Gastrocnemius medialis (tissue), 4 donors: ENCODE measurements around the gene ADCY4. TPM values are rescaled to one million over a fixed set of nuclear protein-coding genes. Genes with fewer than 3 reads are reported as not detected.

Source experiments
- ATAC-seq, 2 donors: fragments of 150-250 bp; one replicate each; pipeline ENCODE4 v1.9.1; 2016
- DNase-seq, 2 donors: peaks; one replicate each; pipeline ENCODE4 v3.0.0-alpha.2; 2019
- H3K27ac ChIP-seq, 4 donors: fragments of 200-600 bp; sonication (generic); 1 replicate in 1 of 4; 2 replicates in 3 of 4; pipeline ENCODE4 v1.5.1; 2016 to 2018; ENCODE audit warnings: mild to moderate bottlenecking in 2 of 4, moderate library complexity in 1 of 4
- H3K27me3 ChIP-seq, 3 donors: fragments of 200-600 bp; sonication (generic) in 2 of 3; 1 replicate in 1 of 3; 2 replicates in 2 of 3; pipeline versions ENCODE4 v1.5.1 to v1.6.0; 2016 to 2019; ENCODE audit warnings: mild to moderate bottlenecking in 1 of 3, moderate library complexity in 1 of 3
- H3K36me3 ChIP-seq, 2 donors: fragments of 200-600 bp; sonication (generic) in 1 of 2; one replicate each; pipeline ENCODE4 v1.5.1; 2017 to 2018
- H3K4me1 ChIP-seq, 2 donors: fragments of 200-600 bp; sonication (generic) in 1 of 2; one replicate each; pipeline ENCODE4 v1.5.1; 2016 to 2017; ENCODE audit warnings: mild to moderate bottlenecking in 2 of 2
- H3K4me3 ChIP-seq, 4 donors: fragments of 200-600 bp; sonication (generic) in 3 of 4; 1 replicate in 1 of 4; 2 replicates in 3 of 4; pipeline ENCODE4 v1.5.1; 2016 to 2019; ENCODE audit warnings: mild to moderate bottlenecking in 2 of 4
- H3K9me3 ChIP-seq, 3 donors: fragments of 200-600 bp; sonication (generic) in 2 of 3; 1 replicate in 1 of 3; 2 replicates in 2 of 3; pipeline ENCODE4 v1.5.1; 2016 to 2019
- POLR2A ChIP-seq, 2 donors: fragments of 450-650 bp; IDR thresholded peaks; one replicate each; pipeline ENCODE4 v1.6.1; 2017; ENCODE audit warnings: antibody characterized with exemption in 2 of 2, mild to moderate bottlenecking in 2 of 2, moderate library complexity in 2 of 2
- in situ Hi-C, 4 donors: fragments of 200-750 bp; cut with MboI; loops; one replicate each; pipeline versions ENCODE4 v1.15.0 to v1.8.0; 2017; ENCODE audit warnings: low sequenced_read_pairs in 4 of 4
- intact Hi-C: fragments of 100-400 bp; cut with DNase I; formaldehyde crosslinking; loops from one replicate; pipeline ENCODE4 v1.15.1; 2023; ENCODE audit warnings: low total_unique reads
- total RNA-seq, 4 donors: library from RNA; depleted of rRNA; stranded (reverse); fragments of >200 nt; gene quantifications; one replicate each; pipeline versions ENCODE4 v1.1.0 to v1.2.3, GENCODE V29; 2016
- TF ChIP-seq, protein P1 (sequence below), 5 experiments: fragments of 450-650 bp in 3 of 5; fragments of 200-600 bp in 2 of 5; sonication (generic) in 2 of 5; IDR thresholded peaks in 4 of 5; conservative IDR thresholded peaks in 1 of 5; 1 replicate in 4 of 5; 2 replicates in 1 of 5; pipeline ENCODE4 v1.5.1; 2016 to 2019; ENCODE audit warnings: antibody characterized with exemption in 5 of 5, mild to moderate bottlenecking in 3 of 5, moderate library complexity in 3 of 5

ADCY4 gene
- total RNA-seq, 4 donors from 2014 or later, result 7.9 to 16.6 (median 8.7) TPM

DNA sequence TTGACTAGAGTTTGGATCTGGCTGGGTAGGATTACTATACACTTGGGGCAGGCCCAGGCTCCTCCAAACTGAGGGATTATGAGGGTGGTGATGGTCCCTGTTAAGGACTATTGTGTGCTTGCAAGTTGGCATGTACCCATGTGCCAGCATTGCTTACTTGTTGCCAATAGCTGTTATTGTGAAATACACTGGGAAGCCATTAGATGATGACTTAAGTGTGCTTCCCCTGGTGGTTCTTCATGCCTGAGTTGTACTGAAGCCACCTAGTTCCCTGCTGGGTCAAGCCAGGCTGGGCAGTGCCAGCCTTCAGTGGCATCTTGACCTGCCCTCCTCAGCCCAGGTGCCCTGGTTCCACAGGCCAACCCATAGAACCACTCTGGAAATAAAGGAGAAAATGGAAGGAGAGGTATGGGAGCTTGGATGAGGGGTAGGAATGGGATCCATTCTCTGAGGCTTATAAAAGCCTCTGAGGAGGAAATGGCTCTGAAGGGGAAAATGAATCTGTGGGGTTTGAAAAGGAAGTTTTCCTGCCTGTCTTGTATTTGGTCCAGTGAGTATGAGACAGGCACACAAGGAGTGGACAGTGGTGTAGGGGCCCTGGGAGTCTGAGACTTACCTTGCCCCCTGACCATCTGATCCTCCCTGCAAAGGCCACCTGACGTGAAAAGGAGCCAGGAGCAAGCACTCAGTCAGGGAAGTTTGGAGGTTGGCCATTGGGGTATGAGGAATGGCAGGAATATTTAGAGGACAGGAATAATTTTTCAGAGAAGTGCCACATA is 22.8 kb downstream of the ADCY4 start:
- in situ Hi-C loops (no loop called here), intact Hi-C loops (loop anchor here (1.0 to 5.0 kb wide), 3 partner anchors 41 to 125 kb away; partner anchors contain the start of genes RABGGTA and TINF2)
- Histone ChIP-seq H3K4me1 (peaks cover 12 to 22% of the 10 kb centered on the region in 2 donors), H3K36me3 (peaks cover 0 to 2% of the 10 kb centered on the region in 2 donors), H3K4me3 (peak overlapping the region; percentile 51 to 75 (median 55)), H3K9me3 (no peaks in the 10 kb centered on the region), H3K27ac (peak overlapping the region; percentile 71 to 81 (median 73)), H3K27me3 (peaks cover 3 to 6% (median 6%) of the 10 kb centered on the region in 3 donors)
- TF ChIP-seq POLR2A (IDR thresholded peaks at IDR 0.05), result no peak
- TF ChIP-seq, protein P1, sequence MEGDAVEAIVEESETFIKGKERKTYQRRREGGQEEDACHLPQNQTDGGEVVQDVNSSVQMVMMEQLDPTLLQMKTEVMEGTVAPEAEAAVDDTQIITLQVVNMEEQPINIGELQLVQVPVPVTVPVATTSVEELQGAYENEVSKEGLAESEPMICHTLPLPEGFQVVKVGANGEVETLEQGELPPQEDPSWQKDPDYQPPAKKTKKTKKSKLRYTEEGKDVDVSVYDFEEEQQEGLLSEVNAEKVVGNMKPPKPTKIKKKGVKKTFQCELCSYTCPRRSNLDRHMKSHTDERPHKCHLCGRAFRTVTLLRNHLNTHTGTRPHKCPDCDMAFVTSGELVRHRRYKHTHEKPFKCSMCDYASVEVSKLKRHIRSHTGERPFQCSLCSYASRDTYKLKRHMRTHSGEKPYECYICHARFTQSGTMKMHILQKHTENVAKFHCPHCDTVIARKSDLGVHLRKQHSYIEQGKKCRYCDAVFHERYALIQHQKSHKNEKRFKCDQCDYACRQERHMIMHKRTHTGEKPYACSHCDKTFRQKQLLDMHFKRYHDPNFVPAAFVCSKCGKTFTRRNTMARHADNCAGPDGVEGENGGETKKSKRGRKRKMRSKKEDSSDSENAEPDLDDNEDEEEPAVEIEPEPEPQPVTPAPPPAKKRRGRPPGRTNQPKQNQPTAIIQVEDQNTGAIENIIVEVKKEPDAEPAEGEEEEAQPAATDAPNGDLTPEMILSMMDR (IDR thresholded peaks at IDR 0.05 in 4 of 5, conservative IDR thresholded peaks at IDR 0.05 in 1 of 5), result no peak
- DNase-seq, result no peak
- no peak for ATAC-seq

DNA sequence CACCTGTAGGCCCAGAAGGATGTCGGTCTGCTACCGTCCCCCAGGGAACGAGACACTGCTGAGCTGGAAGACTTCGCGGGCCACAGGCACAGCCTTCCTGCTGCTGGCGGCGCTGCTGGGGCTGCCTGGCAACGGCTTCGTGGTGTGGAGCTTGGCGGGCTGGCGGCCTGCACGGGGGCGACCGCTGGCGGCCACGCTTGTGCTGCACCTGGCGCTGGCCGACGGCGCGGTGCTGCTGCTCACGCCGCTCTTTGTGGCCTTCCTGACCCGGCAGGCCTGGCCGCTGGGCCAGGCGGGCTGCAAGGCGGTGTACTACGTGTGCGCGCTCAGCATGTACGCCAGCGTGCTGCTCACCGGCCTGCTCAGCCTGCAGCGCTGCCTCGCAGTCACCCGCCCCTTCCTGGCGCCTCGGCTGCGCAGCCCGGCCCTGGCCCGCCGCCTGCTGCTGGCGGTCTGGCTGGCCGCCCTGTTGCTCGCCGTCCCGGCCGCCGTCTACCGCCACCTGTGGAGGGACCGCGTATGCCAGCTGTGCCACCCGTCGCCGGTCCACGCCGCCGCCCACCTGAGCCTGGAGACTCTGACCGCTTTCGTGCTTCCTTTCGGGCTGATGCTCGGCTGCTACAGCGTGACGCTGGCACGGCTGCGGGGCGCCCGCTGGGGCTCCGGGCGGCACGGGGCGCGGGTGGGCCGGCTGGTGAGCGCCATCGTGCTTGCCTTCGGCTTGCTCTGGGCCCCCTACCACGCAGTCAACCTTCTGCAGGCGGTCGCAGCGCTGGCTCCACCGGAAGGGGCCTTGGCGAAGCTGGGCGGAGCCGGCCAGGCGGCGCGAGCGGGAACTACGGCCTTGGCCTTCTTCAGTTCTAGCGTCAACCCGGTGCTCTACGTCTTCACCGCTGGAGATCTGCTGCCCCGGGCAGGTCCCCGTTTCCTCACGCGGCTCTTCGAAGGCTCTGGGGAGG is 23.9 kb downstream of the ADCY4 start, which contains the start of gene LTB4R:
Gene LTB4R (plus strand): TSS at position 857 of the 959 bp plus-strand sequence. CDS start 4,150 bp downstream, outside the sequence.
- ATAC-seq (peak; percentile 76 to 85), DNase-seq (peak; percentile 38 to 74)
- H3K4me1 ChIP-seq, result peaks cover 12 to 19% of the 10 kb centered on the region in 2 donors
- intact Hi-C loops (loop anchor here (1.0 to 5.0 kb wide), 3 partner anchors 40 to 126 kb away; partner anchors contain the start of genes RABGGTA and TINF2), in situ Hi-C loops (no loop called here)
- H3K27ac ChIP-seq, result peak within 1 kb of the TSS; percentile 71 to 81 (median 73)
- H3K36me3 ChIP-seq, result peaks cover 0 to 13% of the 10 kb centered on the region in 2 donors
- no peaks in the 10 kb centered on the region for H3K9me3 ChIP-seq
- H3K4me3 ChIP-seq, result peak within 1 kb of the TSS; percentile 51 to 75 (median 55)
- no peak for TF ChIP-seq POLR2A (IDR thresholded peaks at IDR 0.05)
- TF ChIP-seq, protein P1 (IDR thresholded peaks at IDR 0.05 in 4 of 5, conservative IDR thresholded peaks at IDR 0.05 in 1 of 5), result peak in 4 of 5 experiments; percentile 40 to 54 (median 46)
- H3K27me3 ChIP-seq, result no peaks in the 10 kb centered on the region

DNA sequence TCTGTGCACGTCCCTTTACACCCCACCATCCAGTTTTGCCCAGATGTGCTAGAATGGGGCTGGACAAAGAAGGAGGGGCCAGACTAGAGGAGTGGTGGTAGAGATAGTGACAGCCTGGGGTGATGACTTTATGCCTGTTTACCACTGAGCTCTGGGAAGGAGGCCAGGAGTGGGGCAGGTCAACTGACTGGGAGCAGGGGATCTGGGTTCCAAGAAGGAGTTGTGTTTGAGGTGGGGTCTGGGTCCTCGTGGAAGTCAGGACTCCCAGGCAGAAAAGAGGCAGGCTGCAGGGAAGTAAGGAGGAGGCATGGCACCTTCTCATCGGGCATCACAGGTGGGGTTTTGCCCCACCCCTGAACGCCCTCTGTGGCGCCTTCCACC is 24.6 kb downstream of the ADCY4 start:
- in situ Hi-C loops (no loop called here), intact Hi-C loops (loop anchor here (2.0 to 5.0 kb wide), 2 partner anchors 67 to 127 kb away; partner anchors contain the start of gene TINF2)
- Histone ChIP-seq H3K9me3 (no peaks in the 10 kb centered on the region), H3K4me3 (peak overlapping the region; percentile 51 to 75 (median 55)), H3K4me1 (peaks cover 12 to 19% of the 10 kb centered on the region in 2 donors), H3K27ac (peak overlapping the region; percentile 71 to 81 (median 73)), H3K36me3 (peaks cover 0 to 20% of the 10 kb centered on the region in 2 donors), H3K27me3 (no peaks in the 10 kb centered on the region)
- DNase-seq, result no peak
- TF ChIP-seq, protein P1 (IDR thresholded peaks at IDR 0.05 in 4 of 5, conservative IDR thresholded peaks at IDR 0.05 in 1 of 5), result no peak
- TF ChIP-seq POLR2A (IDR thresholded peaks at IDR 0.05), result no peak
- no peak for ATAC-seq

DNA sequence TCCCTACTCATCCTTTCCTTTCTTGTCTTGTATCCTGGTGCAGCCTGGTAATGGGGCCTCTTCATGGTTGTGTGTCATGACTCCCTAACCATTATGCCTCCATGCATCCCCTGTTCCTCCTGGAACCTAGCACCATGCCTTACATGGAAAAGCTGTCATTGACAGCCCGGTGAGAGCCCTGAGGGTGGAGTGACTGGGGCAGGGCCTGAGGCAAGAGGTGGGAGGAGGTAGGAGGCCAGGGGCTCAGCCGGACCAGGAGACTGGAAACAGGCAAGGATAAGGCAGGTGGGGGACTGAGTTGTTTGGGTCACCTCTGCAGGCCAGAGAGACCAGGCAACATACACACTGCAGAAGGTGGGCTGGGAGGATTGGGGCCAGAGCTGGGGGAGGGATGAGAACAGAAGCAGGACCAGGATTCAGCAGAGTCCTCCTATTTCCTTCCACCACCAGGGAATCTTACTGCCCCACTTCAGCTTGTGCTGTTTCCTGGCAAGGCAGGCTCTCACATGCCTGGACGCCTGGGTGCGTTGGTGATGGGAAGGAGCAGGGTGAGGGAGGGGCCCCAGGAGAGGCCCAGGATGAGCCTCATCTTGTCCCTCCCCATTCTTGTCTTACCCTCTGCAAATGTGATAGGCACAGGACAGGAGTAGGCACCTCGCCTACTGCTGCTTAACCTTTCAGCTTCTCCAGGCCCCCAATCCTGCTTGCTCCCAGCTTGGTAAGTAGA is 25.2 kb downstream of the ADCY4 start, which contains the start of gene LTB4R2:
Gene LTB4R2 (plus strand): TSS at position 603 of the 727 bp plus-strand sequence. CDS start 525 bp downstream, outside the sequence.
- no peak for ATAC-seq

More for the DNA sequence above, 25.2 kb downstream of the ADCY4 start, which contains the start of gene LTB4R2:
- intact Hi-C loops (loop anchor here (2.0 to 5.0 kb wide), 2 partner anchors 67 to 128 kb away; partner anchors contain the start of gene TINF2), in situ Hi-C loops (loop anchor here in 1 of 4 donors (10.0 kb wide), 1 partner anchor 65 kb away; the partner anchor contains the start of gene TINF2)
- DNase-seq, result no peak
- Histone ChIP-seq H3K36me3 (peaks cover 0 to 25% of the 10 kb centered on the region in 2 donors), H3K4me3 (peak within 1 kb of the TSS; percentile 51 to 75 (median 55)), H3K9me3 (no peaks in the 10 kb centered on the region), H3K27ac (peak within 1 kb of the TSS; percentile 71 to 81 (median 73)), H3K4me1 (peaks cover 12 to 19% of the 10 kb centered on the region in 2 donors), H3K27me3 (no peaks in the 10 kb centered on the region)
- TF ChIP-seq POLR2A (IDR thresholded peaks at IDR 0.05), result no peak
- TF ChIP-seq, protein P1 (IDR thresholded peaks at IDR 0.05 in 4 of 5, conservative IDR thresholded peaks at IDR 0.05 in 1 of 5), result no peak
